ENCODE results near the gene CLCN7. TPM values are rescaled to one million over a fixed set of nuclear protein-coding genes. Genes with fewer than 3 reads are reported as not detected.

CLCN7 gene
- total and polyA plus RNA-seq, 2 of the 13 experiments (the other 11 are each of a cell fraction or from before 2014, with no cell fraction given): 24.6 to 25.1 TPM

DNA sequence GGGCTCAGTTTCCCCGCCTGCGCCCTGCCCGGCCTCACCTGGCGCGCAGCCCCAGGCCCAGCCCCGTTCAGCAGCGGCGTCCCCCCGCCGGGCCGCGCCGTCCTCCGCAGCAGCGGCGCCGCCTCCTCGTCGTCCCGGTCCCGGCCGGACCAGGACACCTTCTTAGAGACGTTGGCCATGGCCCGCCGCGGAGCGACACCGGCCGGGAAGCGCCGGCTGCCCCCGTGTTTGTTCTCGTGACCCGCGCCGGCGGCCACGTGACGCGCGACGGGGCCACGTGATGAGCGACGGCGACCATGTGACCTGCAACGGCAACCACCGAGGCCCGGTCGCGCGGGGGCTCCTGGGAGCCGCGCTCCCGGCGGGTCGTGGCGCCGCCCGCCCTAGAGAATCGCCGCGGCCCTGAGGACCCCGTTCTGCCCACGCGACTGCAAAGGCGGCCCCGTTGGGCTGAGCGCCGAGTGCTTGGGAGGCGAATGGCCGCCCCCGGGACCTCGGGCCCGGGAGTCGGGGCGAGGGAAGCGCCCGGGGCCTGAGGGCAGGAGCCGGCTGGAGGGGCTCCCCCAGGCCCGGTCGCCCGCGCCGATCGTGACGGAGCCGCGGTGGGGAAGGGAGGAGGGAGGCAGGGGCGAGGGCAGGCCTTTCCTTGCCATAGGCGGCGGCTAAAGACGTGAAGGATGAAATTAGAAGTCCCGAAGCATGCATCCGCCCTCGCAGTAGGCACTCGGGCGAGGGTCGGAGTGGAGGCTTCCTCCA, at the start of gene CLCN7 (continued):
- TF ChIP-seq, protein P1, sequence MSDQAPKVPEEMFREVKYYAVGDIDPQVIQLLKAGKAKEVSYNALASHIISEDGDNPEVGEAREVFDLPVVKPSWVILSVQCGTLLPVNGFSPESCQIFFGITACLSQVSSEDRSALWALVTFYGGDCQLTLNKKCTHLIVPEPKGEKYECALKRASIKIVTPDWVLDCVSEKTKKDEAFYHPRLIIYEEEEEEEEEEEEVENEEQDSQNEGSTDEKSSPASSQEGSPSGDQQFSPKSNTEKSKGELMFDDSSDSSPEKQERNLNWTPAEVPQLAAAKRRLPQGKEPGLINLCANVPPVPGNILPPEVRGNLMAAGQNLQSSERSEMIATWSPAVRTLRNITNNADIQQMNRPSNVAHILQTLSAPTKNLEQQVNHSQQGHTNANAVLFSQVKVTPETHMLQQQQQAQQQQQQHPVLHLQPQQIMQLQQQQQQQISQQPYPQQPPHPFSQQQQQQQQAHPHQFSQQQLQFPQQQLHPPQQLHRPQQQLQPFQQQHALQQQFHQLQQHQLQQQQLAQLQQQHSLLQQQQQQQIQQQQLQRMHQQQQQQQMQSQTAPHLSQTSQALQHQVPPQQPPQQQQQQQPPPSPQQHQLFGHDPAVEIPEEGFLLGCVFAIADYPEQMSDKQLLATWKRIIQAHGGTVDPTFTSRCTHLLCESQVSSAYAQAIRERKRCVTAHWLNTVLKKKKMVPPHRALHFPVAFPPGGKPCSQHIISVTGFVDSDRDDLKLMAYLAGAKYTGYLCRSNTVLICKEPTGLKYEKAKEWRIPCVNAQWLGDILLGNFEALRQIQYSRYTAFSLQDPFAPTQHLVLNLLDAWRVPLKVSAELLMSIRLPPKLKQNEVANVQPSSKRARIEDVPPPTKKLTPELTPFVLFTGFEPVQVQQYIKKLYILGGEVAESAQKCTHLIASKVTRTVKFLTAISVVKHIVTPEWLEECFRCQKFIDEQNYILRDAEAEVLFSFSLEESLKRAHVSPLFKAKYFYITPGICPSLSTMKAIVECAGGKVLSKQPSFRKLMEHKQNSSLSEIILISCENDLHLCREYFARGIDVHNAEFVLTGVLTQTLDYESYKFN (CRISPR knock-in tag; conservative IDR thresholded peaks at IDR 0.05): 0 out of 2 replicates have a peak, but pooled peaks have one; percentile 33
- TF ChIP-seq SSRP1 (CRISPR knock-in tag; IDR thresholded peaks at IDR 0.05) (no peak), ZFP36 (IDR thresholded peaks at IDR 0.05; ENCODE audit: borderline replicate concordance, low read depth, low read length, partially characterized antibody) (no peak), HDAC1 (CRISPR knock-in tag; IDR thresholded peaks at IDR 0.05) (peak; percentile 99), ZFX (CRISPR knock-in tag; IDR thresholded peaks at IDR 0.05; ENCODE audit: low read depth) (peak; percentile 96), ZNF577 (CRISPR knock-in tag; IDR thresholded peaks at IDR 0.05; ENCODE audit: borderline replicate concordance, low read depth) (no peak), ZNF619 (CRISPR knock-in tag; IDR thresholded peaks at IDR 0.05) (no peak), RORA (CRISPR knock-in tag; IDR thresholded peaks at IDR 0.05) (no peak), SRSF9 (IDR thresholded peaks at IDR 0.05; ENCODE audit: borderline replicate concordance, insufficient read depth, low read depth, low read length, poor library complexity, severe bottlenecking) (no peak), FOXP1 (IDR thresholded peaks at IDR 0.05) (no peak), FOXP1 (CRISPR knock-in tag; IDR thresholded peaks at IDR 0.05) (0 out of 2 replicates have a peak, but pooled peaks have one; percentile 5), EED (CRISPR knock-in tag; IDR thresholded peaks at IDR 0.05) (peak; percentile 61; the same call in 1 of the 2 replicates), HNRNPLL (IDR thresholded peaks at IDR 0.05; ENCODE audit: low read depth, low read length, poor library complexity, severe bottlenecking) (peak; percentile 16), ZNF570 (CRISPR knock-in tag; IDR thresholded peaks at IDR 0.05; ENCODE audit: borderline replicate concordance) (peak; percentile 94; the same call in 1 of the 2 replicates), ZNF121 (CRISPR knock-in tag; IDR thresholded peaks at IDR 0.05) (no peak), ZNF660 (CRISPR knock-in tag; IDR thresholded peaks at IDR 0.05; ENCODE audit: borderline replicate concordance, low read depth) (no peak), ZNF232 (CRISPR knock-in tag; IDR thresholded peaks at IDR 0.05; ENCODE audit: borderline replicate concordance) (peak; percentile 79; the same call in 1 of the 2 replicates), NR2F2 (IDR thresholded peaks at IDR 0.05; ENCODE audit: borderline replicate concordance, low read depth) (peak; percentile 34; the same call in 1 of the 2 replicates)
- TF ChIP-seq, protein P2, sequence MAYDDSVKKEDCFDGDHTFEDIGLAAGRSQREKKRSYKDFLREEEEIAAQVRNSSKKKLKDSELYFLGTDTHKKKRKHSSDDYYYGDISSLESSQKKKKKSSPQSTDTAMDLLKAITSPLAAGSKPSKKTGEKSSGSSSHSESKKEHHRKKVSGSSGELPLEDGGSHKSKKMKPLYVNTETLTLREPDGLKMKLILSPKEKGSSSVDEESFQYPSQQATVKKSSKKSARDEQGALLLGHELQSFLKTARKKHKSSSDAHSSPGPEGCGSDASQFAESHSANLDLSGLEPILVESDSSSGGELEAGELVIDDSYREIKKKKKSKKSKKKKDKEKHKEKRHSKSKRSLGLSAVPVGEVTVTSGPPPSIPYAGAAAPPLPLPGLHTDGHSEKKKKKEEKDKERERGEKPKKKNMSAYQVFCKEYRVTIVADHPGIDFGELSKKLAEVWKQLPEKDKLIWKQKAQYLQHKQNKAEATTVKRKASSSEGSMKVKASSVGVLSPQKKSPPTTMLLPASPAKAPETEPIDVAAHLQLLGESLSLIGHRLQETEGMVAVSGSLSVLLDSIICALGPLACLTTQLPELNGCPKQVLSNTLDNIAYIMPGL (CRISPR knock-in tag; IDR thresholded peaks at IDR 0.05; ENCODE audit: borderline replicate concordance in 1 of 2, low read depth in 1 of 2): peak; percentile 73 to 87; a peak in 3 of 4 replicates
- TF ChIP-seq, protein P3, sequence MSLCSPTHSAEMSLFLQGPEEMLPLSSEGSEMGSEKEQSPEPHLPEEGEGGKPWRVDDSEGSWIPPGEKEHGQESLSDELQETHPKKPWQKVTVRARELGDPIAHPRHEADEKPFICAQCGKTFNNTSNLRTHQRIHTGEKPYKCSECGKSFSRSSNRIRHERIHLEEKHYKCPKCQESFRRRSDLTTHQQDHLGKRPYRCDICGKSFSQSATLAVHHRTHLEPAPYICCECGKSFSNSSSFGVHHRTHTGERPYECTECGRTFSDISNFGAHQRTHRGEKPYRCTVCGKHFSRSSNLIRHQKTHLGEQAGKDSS (CRISPR knock-in tag; IDR thresholded peaks at IDR 0.05; ENCODE audit: borderline replicate concordance, low read depth): peak; percentile 36; the same call in 1 of the 2 replicates
- TF ChIP-seq, protein P4, sequence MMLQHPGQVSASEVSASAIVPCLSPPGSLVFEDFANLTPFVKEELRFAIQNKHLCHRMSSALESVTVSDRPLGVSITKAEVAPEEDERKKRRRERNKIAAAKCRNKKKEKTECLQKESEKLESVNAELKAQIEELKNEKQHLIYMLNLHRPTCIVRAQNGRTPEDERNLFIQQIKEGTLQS (CRISPR knock-in tag; IDR thresholded peaks at IDR 0.05): 0 out of 2 replicates have a peak, but pooled peaks have one; percentile 44
